Measurements from ENCODE around the gene CACNA1B.

DNA sequence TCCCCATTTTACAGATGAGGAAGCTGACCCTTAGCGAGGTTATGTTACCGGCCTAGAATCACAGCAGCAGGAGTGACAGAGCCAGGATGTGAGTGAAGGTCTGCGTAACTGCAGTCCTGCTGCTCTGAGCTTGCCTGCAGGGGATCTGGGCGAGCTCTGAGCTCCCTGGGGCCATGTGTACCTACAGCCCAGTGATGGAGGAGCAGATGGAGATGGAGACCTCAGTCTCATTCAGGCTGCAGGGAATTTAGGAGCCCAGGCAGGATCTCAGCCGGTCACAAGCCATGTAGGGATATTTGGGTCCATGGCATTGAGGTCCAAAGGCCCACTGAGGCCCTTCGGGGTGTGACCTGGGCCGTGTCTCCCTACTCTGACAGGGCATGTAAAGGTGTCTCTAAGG lies 170.6 kb downstream of the CACNA1B start:
- TF ChIP-seq, protein P1, sequence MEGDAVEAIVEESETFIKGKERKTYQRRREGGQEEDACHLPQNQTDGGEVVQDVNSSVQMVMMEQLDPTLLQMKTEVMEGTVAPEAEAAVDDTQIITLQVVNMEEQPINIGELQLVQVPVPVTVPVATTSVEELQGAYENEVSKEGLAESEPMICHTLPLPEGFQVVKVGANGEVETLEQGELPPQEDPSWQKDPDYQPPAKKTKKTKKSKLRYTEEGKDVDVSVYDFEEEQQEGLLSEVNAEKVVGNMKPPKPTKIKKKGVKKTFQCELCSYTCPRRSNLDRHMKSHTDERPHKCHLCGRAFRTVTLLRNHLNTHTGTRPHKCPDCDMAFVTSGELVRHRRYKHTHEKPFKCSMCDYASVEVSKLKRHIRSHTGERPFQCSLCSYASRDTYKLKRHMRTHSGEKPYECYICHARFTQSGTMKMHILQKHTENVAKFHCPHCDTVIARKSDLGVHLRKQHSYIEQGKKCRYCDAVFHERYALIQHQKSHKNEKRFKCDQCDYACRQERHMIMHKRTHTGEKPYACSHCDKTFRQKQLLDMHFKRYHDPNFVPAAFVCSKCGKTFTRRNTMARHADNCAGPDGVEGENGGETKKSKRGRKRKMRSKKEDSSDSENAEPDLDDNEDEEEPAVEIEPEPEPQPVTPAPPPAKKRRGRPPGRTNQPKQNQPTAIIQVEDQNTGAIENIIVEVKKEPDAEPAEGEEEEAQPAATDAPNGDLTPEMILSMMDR (IDR thresholded peaks at IDR 0.05): no peak
- TF ChIP-seq POLR2AphosphoS5 (IDR thresholded peaks at IDR 0.05) (no peak), POLR2A (IDR thresholded peaks at IDR 0.05) (no peak)

Measured in gastroesophageal sphincter (tissue), 3 donors.